Epithelial cell of esophagus (primary cell): ENCODE data around the gene STK4.

Experiments
- DNase-seq: peaks from one replicate; pipeline ENCODE4 v3.0.0; 2010; ENCODE audit warnings: low read depth
- H3K4me3 ChIP-seq: 2 replicates; pipeline ENCODE4 v1.5.1; 2011; ENCODE audit warnings: mild to moderate bottlenecking, low read length, control low read depth
- TF ChIP-seq, protein P1 (sequence below): IDR thresholded peaks from 2 replicates; pipeline ENCODE4 v1.5.1; 2011; ENCODE audit warnings: low read depth, mild to moderate bottlenecking, low read length, control low read depth, inconsistent platforms; ENCODE audit not compliant: insufficient read depth; ENCODE audit errors: missing control alignments

STK4 gene

DNA sequence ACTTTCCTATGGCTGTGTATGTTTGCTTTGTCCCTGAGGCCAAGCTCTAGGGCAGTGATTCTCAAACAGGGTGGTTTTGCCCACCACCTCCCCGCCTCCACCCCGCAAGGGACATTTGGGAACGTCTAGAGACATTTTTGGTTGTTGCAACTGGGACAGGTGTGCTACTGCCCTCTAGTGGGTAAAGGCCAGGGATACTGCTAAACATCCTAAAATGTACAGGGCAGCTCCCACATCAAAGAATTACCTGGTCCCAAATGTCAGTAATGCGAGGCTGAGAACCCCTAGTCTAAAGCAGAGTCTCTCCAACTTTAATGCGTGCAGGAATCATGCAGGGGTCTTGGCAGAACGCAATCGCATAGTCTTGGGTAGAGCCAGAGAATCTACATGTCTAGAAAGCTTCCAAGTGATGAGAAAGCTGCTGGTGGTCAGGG is 129.5 kb downstream of the STK4 start:
- H3K4me3 ChIP-seq: no peak overlapping the region
- TF ChIP-seq, protein P1, sequence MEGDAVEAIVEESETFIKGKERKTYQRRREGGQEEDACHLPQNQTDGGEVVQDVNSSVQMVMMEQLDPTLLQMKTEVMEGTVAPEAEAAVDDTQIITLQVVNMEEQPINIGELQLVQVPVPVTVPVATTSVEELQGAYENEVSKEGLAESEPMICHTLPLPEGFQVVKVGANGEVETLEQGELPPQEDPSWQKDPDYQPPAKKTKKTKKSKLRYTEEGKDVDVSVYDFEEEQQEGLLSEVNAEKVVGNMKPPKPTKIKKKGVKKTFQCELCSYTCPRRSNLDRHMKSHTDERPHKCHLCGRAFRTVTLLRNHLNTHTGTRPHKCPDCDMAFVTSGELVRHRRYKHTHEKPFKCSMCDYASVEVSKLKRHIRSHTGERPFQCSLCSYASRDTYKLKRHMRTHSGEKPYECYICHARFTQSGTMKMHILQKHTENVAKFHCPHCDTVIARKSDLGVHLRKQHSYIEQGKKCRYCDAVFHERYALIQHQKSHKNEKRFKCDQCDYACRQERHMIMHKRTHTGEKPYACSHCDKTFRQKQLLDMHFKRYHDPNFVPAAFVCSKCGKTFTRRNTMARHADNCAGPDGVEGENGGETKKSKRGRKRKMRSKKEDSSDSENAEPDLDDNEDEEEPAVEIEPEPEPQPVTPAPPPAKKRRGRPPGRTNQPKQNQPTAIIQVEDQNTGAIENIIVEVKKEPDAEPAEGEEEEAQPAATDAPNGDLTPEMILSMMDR: peak; percentile 86
- peak; percentile 72 for DNase-seq

DNA sequence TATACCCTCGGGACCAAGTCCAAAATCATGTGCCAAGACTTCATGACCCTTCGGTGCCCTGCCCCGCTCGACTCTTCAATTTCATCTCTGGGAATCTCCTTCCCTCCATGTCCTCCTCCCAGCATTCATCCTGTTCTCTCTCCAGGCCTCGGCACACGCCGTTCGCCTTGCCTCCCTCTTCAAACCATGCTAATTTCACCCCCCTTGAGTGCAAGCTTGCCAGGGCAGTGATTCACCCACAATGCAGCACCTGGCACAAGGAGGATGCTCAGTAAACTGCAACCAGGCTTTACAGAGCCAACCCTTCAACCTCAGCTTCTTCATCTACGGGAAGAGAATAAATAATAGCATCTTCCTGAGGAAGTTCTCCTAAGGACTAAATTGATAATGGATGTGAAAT is 130.5 kb downstream of the STK4 start:
- no peak overlapping the region for H3K4me3 ChIP-seq
- TF ChIP-seq, protein P1: no peak
- DNase-seq: no peak

DNA sequence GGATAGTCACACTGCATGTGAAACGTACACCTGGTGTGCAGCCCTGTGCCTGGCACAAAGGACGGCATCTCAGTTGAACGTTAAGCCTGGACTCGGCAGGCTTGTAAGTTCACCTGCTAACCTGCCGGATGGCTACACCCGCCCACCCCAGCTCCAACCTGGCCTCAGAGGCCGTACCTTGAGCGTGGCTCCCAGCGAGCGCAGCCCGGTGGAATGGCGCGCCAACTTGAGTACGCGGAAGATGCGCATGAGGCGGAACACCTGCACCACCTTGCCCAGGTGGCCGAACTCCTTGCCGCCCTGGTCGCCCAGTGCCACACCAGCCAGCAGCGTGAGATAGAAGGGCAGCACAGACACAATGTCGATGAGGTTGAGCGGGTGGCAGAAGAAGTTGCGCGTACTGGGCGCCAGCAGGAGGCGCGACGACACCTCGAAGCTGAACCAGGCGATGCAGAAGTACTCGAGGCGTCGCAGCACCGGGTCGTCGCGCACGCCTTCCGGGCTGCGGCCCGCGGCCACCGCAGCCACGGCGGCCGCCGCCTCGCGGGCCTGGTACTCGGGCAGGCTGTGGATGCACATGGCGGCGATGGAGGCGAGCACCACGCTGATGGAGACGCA is 131.3 kb downstream of the STK4 start:
- TF ChIP-seq, protein P1: peak; percentile 49
- peak; percentile 69 for DNase-seq
- H3K4me3 ChIP-seq: peak overlapping the region; percentile 10

DNA sequence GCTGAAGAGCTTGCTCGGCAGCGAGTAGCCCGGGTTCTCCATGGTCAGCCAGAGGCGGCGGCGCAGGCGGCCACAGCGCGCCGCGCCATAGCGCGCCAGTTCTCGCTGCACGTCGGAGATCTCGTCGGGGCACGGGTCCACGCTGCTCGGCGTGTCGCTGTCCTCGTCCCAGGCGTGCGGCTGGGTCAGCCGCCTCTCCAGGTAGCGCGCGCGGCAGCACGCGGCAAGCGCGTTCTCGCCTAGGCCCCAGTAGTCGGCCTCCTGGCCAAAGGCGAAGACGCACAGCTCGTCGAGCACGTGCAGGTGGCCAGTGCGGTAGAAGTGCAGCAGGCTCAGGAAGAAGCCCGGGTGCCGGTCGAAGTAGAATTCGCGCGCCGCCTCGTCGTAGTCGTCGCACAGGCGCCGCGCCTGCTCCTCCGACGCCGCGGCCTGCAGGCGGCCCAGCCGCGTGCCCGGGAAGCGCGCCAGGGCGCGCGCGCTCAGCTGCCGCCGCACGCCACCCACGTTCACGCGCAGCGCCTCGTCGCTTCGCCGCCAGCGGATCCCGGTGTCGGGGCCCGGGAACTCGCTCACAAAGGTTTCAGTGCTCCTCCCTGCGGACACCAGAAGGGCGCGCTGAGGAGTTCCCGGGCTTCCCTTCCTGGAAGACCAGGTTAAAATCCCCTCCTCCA is 131.9 kb downstream of the STK4 start:
- peak; percentile 61 for DNase-seq
- H3K4me3 ChIP-seq: peak overlapping the region; percentile 10
- TF ChIP-seq, protein P1: peak; percentile 38

DNA sequence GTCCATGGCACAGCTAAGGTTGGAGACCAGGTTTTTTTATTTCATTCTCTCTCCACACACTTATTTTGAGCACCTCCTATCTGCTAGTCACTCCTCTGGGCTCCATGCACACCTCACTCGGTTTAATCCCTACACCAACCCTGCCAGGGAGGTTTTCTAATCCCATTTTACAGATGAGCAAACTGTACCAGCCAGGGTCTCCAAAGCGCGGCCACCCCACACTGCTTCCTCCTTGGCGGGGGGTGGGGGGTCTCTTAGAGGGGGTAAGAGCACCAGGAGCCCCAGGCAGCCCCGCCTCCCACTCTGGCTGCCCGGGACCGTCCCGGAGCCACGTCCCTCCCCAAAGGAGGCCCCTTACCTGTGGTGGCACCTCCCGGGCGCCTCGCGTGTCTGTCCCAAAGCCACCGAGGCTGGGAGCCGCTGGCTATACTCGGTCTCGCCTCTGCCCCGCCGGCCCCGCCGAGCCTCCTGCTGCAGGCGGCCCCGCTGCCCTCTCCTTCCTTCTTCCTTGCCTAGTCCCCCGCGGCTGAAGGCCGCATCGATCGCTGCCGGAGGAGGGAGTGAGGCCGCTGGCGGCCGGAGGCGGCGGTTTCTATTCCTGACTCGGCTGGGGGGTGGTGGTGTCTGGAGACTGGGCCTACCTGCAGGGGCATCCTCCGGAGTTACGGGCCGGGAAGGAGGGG is 134.4 kb downstream of the STK4 start, which contains the start of gene KCNS1:
TSS of gene KCNS1 (minus strand) at position 565 of the 683 bp plus-strand sequence. CDS start 1,891 bp downstream, outside the sequence.
- peak; percentile 25 for DNase-seq
- no peak within 1 kb of the TSS for H3K4me3 ChIP-seq
- TF ChIP-seq, protein P1: no peak

DNA sequence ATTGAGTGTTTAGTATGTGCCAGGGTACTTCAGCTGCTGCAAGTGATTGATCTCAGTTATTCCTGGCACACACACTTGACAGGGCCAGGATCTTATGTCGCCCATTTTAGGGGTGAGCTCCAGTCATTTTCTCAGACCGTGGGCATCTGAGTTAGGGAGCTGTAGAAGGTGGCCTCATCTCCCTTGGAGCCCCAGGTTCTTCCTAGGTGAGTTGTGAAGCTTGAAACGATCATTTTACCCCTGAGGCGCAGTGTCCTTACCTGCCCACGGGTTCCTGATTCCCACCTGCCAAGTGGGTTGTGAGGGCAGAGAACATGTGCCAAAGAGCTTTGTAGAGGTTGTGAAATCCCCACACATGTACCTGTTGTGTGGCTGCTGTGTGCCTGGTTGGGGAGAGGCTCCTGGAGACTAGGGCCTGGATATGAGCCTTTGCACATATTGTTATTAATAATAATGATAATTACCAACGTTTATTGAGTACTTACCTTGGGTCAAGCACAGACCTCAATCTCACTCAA is 135.1 kb downstream of the STK4 start:
- TF ChIP-seq, protein P1: no peak
- DNase-seq: peak; percentile 23
- no peak overlapping the region for H3K4me3 ChIP-seq
